Effector CD8-positive, alpha-beta T cell (primary cell): Measurements from ENCODE around the gene GOLGA2.

Source experiments
- DNase-seq: peaks from one replicate; lab custom pipeline; 2025; lab: John Stamatoyannopoulos, UW

GOLGA2 gene

DNA sequence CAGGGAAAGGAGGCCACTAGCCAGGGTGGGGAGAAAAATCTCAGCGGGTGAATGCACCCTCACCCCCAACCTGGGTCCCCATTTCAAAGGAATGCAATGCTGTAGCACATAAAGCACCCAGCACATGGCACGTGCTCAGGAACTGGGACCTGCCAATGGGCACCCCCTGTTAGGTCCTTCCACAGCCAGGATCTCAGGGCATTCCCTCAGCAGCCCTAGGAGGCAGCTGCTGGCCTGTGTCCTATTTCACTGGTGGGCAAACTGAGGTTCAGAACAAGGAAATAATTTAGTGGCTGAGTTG, 63.9 kb downstream of the GOLGA2 start:
- no peak for DNase-seq

GRCh38 chr9:128211186-128211980, 64.4 kb downstream of the GOLGA2 start:
- no peak for DNase-seq

GRCh38 chr9:128208946-128209669, 66.7 kb downstream of the GOLGA2 start:
- DNase-seq, result no peak

DNA sequence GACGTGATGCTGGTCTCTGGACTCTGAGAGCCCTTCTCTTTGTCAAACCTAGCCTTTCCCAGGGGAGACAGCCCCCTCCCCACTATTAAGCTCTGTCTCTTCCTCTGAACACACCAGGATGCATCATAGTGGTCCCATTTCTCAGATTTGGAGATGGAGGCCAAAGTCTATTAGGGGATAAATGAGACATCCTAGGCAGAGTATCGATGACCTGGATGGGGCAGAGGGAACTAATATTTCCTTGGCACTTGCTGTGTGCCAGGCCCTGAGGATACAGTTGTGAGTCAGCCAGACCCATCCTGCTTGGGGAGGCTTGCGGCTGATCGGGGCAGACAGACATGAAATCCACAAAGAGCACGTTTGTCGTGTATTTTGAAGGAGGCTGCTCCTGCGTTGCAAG, 67.4 kb downstream of the GOLGA2 start:
- DNase-seq, result no peak

DNA sequence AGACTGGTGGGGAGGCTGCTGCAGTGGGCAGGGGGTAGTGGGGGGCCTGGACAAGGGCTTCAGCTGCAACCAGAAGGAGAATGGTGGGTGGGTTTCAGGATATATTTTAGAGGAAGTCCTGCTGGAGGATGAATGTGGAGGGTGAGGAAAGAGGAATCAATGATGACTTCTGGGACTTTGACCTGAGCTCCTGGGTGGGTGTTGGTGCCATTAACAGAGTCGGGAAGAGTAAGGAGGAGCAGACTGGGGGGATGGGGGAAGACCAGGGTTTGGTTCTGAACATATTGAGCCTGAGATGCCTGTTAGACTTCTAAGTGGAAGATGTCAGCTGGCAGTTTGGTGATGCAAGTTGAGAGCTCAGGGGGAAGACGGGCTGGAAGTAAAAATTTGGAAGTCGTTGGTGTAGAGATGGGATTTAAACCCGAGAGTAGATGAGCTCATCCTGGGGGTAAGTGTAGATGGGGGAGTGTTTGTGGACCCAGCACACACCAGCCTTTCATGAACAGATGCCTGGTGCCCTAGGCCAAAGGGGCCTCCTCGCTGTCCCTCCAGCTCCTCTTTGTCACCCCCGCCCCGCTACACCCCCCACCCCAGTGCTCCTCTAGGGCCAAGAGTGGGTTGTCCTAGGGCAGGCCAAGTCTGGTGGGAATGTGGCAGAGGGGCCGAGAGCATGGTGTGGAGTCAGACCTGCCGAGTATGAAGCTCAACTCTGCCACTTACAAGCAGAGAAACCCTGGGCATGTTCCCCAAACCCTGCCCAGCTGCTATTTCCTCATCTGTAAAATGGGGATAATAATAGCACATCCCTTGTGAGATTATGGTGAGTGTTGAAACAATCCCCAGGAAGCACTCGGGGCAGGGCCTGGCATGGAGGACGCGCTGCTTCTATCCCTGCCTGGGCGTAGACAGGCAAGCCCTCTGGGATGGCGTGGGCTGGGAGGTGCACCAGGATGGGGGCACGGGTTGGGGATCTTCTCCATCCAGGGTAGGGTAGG, 68.6 kb downstream of the GOLGA2 start:
- DNase-seq, result no peak

GRCh38 chr9:128206484-128206883, 69.3 kb downstream of the GOLGA2 start:
- DNase-seq, result no peak
